Stimulated activated CD8-positive, alpha-beta memory T cell treated with anti-CD3 and anti-CD28 coated beads, Interleukin-4, amount 100 ng/mL, for 24 hours (primary cell): ENCODE results near the gene ATP11C.
"Not testable (repeated sequence)": the region's sequence is repeated elsewhere in the genome, so short reads cannot be mapped to it uniquely, and the experiment has no call there.

ENCODE experiments used
- DNase-seq: peaks from one replicate; pipeline ENCODE4 v3.0.0-alpha.2; 2020; ENCODE audit warnings: low read depth

ATP11C gene

DNA sequence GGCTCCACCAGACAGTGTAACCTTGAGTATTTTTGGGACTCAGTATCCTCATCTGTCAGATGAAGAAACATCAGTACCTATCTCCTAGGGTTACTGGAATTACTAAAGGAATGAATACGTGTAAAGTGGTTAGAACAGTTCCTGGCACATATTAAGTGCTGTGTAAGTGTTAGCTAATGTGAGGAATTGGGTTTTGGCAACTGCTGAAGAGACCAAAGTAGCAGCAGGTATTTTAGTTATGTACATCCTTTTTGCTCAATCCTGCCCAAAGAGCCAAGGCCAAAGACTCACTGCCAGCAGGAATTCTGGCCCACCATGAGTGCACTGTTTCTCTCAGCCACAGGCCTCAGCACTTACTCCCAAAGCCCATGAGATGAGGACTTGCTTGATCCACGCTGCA lies 208.2 kb downstream of the ATP11C start:
- no peak for DNase-seq

DNA sequence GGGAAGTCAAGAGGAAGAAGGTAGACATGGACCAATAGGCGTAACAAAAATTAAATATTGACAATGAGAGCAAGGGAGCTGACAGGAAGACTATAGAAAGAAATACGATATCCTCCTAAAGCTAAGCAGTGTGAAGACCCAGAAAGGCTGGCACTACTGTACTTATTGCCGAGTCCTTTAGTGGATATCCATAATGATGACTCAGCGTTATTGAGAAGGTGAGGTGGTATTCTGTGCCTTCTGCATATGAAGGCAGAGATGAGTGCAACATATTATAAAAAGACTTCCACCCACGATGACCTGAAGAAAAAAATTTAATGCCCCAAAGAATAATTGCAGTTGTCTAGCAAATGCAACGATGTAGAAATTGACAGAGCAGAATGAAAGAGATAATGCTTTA lies 211.9 kb downstream of the ATP11C start:
- no peak for DNase-seq

DNA sequence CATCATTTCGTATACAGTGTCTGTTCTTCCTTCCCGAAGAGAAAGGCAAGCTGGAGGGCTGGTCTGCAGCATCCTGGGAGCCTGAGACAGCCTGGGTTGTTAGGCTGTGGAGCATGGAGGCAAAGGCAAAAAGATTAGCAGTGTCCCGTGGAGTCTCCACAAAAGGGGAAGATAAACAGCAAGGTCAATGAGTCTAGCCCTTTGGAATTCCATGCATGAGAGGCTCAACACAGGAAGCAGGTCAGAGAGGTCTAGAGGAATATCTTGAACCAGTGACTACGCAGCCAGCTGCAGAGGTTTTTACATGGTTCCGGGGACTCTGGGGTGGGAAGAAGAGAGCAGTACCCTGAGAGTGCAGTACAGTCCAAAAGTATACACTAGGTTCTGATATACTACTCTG lies 212.7 kb downstream of the ATP11C start:
- DNase-seq, result no peak

DNA sequence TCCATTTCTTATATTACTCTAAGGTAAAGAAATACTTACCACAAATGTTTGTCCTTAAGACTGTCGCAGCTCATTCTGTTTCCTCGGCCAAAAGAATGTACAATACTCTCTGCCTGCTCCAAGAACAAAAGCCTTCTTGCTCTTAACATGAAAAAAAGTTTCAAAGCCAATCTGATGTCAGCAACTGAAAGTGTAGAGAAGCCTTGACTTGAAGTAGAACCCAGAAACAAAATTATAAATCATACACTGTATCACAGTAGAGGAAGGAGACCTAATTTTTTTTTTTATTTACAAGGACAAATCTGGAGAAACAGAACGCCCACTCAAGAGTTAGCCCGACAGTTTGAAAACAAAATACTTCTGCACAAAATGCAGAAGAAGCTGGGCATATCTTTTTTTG lies 224.8 kb downstream of the ATP11C start, which contains the start of gene MCF2:
TSS of gene MCF2 (minus strand) at position 101 of the 400 bp plus-strand sequence. CDS start 56,423 bp downstream, outside the sequence.
- DNase-seq, result no peak

DNA sequence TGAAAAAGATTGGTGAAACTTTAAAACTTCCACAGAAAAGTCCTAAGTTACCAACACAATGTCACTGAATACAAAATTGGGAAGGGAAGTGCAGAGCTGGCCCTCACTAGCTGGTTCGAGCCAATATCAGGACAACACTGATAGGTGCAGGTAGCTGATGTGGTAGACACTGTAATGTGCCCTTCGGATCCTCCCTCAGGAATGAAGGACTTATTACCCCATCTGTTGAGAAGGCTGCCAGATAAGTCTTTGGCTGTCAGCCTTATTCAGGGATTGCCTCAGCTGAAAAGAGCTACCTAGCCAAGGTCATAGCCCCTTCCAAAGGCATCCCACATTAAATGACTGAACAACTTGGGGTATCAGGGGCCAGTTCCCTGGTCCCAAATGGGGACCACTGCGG lies 230.2 kb downstream of the ATP11C start:
- no peak for DNase-seq

DNA sequence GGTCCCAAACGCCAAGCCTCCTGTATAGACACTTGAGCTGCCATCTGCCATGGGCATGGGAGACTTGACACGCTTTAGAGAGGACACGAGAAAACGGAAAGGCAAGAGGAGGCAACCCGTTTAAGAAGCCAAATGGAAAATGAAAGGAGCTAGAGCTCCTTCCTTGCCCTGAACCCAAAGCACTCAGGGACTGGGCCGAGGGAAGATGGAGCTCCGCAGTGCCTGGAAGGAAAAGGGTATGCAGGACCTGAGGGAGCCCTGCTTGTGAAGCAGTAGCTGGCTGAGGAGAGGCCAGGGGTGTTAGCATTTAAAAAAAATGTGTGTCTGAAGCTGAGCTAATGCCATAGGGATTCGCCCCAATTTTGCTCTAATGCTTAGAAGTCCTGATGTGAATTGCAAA lies 239.9 kb downstream of the ATP11C start:
- DNase-seq, result no peak

DNA sequence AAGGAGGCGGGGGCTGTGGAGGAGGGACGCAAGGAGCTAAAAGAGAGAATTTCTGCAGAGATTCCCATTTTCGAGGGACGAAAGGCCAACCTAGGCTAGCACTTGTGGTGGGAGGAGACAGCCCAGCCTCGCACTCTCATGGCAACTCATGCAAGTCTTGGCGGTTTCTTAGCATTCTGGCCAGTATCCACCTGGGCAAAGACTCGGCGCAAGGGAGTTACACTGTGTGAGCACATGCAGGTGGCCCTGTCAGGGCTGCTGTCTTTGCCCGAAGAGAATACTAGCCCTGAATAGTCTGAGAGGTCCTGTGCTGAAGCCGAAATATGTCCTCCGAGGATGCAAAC lies 240.4 kb downstream of the ATP11C start:
- no peak for DNase-seq

DNA sequence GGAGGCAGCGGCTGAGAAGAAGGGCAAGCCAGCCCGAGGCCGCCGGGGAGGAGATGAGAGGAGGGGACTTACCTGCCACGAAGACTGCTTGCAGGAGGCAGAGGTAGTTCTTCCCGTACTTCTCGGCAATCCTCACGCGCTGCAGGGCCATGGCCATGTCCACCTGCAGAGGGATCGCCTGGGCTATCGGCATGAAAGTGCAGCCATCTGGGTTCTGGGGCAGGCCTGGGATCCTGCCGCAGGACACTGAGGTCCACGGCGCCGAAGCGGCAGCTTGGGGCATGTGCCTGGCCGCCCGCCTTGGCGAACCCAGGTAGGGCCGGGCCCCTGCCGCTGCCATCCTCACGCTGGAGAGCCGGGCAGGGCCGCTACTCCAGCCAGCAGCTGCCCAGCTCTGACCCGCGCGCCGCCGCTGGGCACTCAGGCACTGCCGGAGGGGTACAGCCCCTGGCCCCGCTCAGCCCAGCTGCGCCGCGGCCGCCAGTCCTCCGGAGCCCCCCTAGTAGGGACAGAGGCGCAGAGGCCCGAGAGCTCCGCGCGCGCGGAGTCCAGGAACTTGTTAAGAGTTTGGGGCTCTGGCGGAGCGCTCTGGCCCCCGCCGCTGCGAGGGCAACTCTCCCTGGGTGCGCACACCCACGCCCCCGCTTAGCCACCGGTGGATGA lies 240.9 kb downstream of the ATP11C start:
- DNase-seq, result no peak

DNA sequence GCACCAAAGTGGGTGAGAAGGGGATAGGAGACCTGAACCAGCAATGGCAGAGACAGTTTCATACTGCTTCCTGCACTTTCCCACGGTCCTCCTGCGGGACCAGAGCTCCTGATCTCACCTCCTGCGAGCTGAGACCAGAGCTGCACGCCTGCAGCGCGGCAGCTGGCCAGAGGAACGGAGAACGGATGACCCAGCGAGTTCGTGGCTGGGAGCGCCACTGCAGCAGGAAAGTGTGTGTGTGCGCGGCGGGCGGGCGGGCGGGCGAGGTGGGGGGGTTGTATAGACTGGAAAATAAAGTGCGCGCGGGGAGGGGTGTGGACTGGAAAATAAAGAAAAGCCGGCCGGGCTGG lies 241.4 kb downstream of the ATP11C start:
- no peak for DNase-seq

DNA sequence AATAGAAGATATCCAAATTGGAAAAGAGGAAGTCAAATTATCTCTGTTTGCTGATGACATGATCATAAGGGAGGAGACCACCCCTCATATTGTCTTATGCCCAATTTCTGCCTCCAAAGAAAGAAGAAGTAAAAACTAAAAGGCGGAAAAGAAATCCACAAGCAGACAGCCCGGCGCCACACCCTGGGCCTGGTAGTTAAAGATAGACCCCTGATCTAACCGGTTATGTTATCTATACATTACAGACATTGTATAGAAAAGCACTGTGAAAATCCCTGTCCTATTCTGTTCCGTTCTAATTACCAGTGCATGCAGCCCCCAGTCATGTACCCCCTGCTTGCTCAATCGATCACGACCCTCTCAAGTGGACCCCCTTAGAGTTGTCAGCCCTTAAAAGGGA lies 247.7 kb downstream of the ATP11C start:
- not testable (repeated sequence) for DNase-seq

DNA sequence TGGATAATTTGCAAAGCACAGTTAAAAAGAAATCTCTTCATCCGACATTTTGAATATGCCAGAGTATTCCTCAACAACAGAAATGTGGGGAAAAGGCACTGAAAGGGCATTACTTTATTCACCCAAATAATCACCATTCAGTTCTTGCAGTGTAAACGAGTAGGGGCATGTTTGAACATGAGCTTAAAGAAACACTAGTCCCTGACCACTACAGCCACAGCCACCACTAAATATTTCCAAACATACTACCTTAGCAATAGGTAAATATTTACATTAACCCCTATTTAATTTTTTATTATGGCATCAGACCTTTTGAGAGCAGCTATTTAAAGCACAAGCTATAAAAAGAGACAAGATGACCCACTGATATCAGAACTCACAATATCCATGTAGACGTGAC lies 252.5 kb downstream of the ATP11C start:
- DNase-seq, result no peak
